ENCODE data around the gene UNC5CL. TPM values are rescaled to one million over a fixed set of nuclear protein-coding genes. Genes with fewer than 3 reads are reported as not detected.

UNC5CL gene
- total and polyA plus RNA-seq, 9 of the 15 experiments (the other 6 are each of a cell fraction or from before 2014, with no cell fraction given): 0.07 to 1.8 (median 0.62) TPM; not detected in 1

GRCh38 chr6:41071923-41072835, 33.2 kb upstream of the UNC5CL start, which contains the start of gene OARD1 (continued):
- TF ChIP-seq KDM1A (IDR thresholded peaks at IDR 0.05) (no peak), POLR2B (IDR thresholded peaks at IDR 0.05; ENCODE audit: low read depth, partially characterized antibody) (peak; percentile 72), ARNT (IDR thresholded peaks at IDR 0.05) (no peak), KLF13 (tag; IDR thresholded peaks at IDR 0.05; ENCODE audit: borderline replicate concordance, low read depth) (no peak; the same call in none of the 2 replicates), HOXB6 (CRISPR knock-in tag; IDR thresholded peaks at IDR 0.05; ENCODE audit: borderline replicate concordance) (no peak), ARID3B (CRISPR knock-in tag; IDR thresholded peaks at IDR 0.05; ENCODE audit: borderline replicate concordance) (no peak), JUN (IDR thresholded peaks at IDR 0.05; ENCODE audit: borderline replicate concordance, low read depth, low read length) (no peak), JUN (CRISPR knock-in tag; IDR thresholded peaks at IDR 0.05; ENCODE audit: borderline replicate concordance) (no peak), CHCHD3 (CRISPR knock-in tag; IDR thresholded peaks at IDR 0.05) (0 out of 2 replicates have a peak, but pooled peaks have one; percentile 73), YBX1 (IDR thresholded peaks at IDR 0.05) (no peak), RBM14 (IDR thresholded peaks at IDR 0.05; ENCODE audit: borderline replicate concordance, insufficient read depth, low read depth, low read length) (no peak), SETDB1 (IDR thresholded peaks at IDR 0.05; ENCODE audit: low read length) (no peak), RBM22 (IDR thresholded peaks at IDR 0.05; ENCODE audit: low read depth, low read length, poor library complexity, severe bottlenecking) (no peak), PHF21A (IDR thresholded peaks at IDR 0.05; ENCODE audit: borderline replicate concordance, low read depth) (no peak), ATF7 (IDR thresholded peaks at IDR 0.05) (peak; percentile 38; the same call in 1 of the 2 replicates), IFI16 (CRISPR knock-in tag; IDR thresholded peaks at IDR 0.05) (no peak), ZC3H4 (CRISPR knock-in tag; IDR thresholded peaks at IDR 0.05; ENCODE audit: borderline replicate concordance) (no peak; the same call in 1 of the 2 replicates), THAP7 (CRISPR knock-in tag; IDR thresholded peaks at IDR 0.05) (no peak), CBX2 (IDR thresholded peaks at IDR 0.05; ENCODE audit: insufficient read depth, low read length, poor library complexity, severe bottlenecking) (no peak), SAFB2 (IDR thresholded peaks at IDR 0.05; ENCODE audit: borderline replicate concordance, low read depth, low read length, severe bottlenecking) (no peak), ZNF41 (CRISPR knock-in tag; conservative IDR thresholded peaks at IDR 0.05) (no peak), PCBP1 (IDR thresholded peaks at IDR 0.05; ENCODE audit: low read depth, low read length, poor library complexity, severe bottlenecking) (no peak), PPARD (CRISPR knock-in tag; IDR thresholded peaks at IDR 0.05) (no peak)
- TF ChIP-seq, protein P1, sequence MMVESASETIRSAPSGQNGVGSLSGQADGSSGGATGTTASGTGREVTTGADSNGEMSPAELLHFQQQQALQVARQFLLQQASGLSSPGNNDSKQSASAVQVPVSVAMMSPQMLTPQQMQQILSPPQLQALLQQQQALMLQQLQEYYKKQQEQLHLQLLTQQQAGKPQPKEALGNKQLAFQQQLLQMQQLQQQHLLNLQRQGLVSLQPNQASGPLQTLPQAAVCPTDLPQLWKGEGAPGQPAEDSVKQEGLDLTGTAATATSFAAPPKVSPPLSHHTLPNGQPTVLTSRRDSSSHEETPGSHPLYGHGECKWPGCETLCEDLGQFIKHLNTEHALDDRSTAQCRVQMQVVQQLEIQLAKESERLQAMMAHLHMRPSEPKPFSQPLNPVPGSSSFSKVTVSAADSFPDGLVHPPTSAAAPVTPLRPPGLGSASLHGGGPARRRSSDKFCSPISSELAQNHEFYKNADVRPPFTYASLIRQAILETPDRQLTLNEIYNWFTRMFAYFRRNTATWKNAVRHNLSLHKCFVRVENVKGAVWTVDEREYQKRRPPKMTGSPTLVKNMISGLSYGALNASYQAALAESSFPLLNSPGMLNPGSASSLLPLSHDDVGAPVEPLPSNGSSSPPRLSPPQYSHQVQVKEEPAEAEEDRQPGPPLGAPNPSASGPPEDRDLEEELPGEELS (CRISPR knock-in tag; IDR thresholded peaks at IDR 0.05; ENCODE audit: borderline replicate concordance): 0 out of 2 replicates have a peak, but pooled peaks have one; percentile 57

Measured in K562 (cell line).